Type B pancreatic cell (in vitro differentiated cells): Measurements from ENCODE around the gene PRKAR2B. TPM values are rescaled to one million over a fixed set of nuclear protein-coding genes. Genes with fewer than 3 reads are reported as not detected.
"Not testable (repeated sequence)": the region's sequence is repeated elsewhere in the genome, so short reads cannot be mapped to it uniquely, and the experiment has no call there.

Experiments used
- DNase-seq: peaks from one replicate; pipeline ENCODE4 v3.0.0; 2021; ENCODE audit warnings: mixed read lengths; ENCODE audit not compliant: unreplicated experiment; ENCODE audit errors: extremely low spot score
- H3K27ac Mint-ChIP-seq: 2 replicates; pipeline ENCODE4 v1.8.0; 2021; ENCODE audit warnings: mild to moderate bottlenecking, mixed read lengths
- H3K27me3 Mint-ChIP-seq: 2 replicates; pipeline ENCODE4 v1.8.0; 2021; ENCODE audit warnings: mixed read lengths
- H3K36me3 Mint-ChIP-seq: 2 replicates; pipeline ENCODE4 v1.8.0; 2021; ENCODE audit warnings: mixed read lengths
- H3K4me1 Mint-ChIP-seq: one replicate; pipeline ENCODE4 v1.8.0; 2021; ENCODE audit warnings: mixed read lengths; ENCODE audit not compliant: unreplicated experiment
- H3K4me3 Mint-ChIP-seq: 2 replicates; pipeline ENCODE4 v1.8.0; 2021; ENCODE audit warnings: mild to moderate bottlenecking, mixed read lengths
- H3K9me3 Mint-ChIP-seq: 2 replicates; pipeline ENCODE4 v1.8.0; 2021; ENCODE audit warnings: mixed read lengths
- total RNA-seq: library from RNA; stranded (reverse); gene quantifications from 2 replicates; pipeline ENCODE4 v1.2.1, GENCODE V29; 2021; ENCODE audit warnings: low replicate concordance
- TF ChIP-seq, protein P1 (sequence below): fragments of 200-600 bp; sonication (generic); conservative IDR thresholded peaks from 2 replicates; pipeline ENCODE4 v1.5.0; 2021; ENCODE audit warnings: antibody characterized with exemption, mild to moderate bottlenecking

PRKAR2B gene
- total RNA-seq, 1 donor from 2014 or later, result 7.2 TPM

DNA sequence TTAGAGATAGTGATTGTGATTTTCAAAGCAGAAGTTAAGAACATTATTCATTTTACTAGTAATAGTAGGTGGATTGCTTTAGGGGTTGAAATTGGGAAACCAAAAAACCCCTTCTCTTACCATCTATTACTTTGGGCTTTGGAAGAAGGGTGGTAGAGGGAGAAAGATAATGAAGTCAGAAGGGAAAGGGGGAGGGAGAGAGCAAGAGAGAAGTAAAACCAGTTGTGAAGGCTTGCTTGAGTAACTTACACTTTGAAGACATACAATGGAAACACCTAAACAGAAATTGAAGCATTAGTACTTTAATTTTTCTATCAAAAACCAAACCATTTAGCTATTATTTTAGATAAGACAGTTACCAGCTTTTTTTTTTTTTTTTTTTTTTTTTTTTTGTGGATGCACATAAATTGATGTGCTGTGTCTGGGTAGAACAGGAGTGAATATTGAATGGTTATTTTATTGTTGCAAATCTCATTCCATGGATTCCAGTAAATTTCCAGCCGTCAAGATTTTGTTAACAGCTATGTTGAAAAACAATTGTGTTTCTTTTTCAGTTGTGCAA, 5.5 kb downstream of the PRKAR2B start:
- no peak for DNase-seq
- H3K27me3 Mint-ChIP-seq, result peaks cover 9% of the 10 kb centered on the region
- no peak overlapping the region for H3K27ac Mint-ChIP-seq
- H3K4me3 Mint-ChIP-seq, result no peak overlapping the region
- H3K9me3 Mint-ChIP-seq, result no peaks in the 10 kb centered on the region
- H3K36me3 Mint-ChIP-seq, result peaks cover 3% of the 10 kb centered on the region
- TF ChIP-seq, protein P1, sequence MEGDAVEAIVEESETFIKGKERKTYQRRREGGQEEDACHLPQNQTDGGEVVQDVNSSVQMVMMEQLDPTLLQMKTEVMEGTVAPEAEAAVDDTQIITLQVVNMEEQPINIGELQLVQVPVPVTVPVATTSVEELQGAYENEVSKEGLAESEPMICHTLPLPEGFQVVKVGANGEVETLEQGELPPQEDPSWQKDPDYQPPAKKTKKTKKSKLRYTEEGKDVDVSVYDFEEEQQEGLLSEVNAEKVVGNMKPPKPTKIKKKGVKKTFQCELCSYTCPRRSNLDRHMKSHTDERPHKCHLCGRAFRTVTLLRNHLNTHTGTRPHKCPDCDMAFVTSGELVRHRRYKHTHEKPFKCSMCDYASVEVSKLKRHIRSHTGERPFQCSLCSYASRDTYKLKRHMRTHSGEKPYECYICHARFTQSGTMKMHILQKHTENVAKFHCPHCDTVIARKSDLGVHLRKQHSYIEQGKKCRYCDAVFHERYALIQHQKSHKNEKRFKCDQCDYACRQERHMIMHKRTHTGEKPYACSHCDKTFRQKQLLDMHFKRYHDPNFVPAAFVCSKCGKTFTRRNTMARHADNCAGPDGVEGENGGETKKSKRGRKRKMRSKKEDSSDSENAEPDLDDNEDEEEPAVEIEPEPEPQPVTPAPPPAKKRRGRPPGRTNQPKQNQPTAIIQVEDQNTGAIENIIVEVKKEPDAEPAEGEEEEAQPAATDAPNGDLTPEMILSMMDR, result no peak
- H3K4me1 Mint-ChIP-seq, result peaks cover 16% of the 10 kb centered on the region

DNA sequence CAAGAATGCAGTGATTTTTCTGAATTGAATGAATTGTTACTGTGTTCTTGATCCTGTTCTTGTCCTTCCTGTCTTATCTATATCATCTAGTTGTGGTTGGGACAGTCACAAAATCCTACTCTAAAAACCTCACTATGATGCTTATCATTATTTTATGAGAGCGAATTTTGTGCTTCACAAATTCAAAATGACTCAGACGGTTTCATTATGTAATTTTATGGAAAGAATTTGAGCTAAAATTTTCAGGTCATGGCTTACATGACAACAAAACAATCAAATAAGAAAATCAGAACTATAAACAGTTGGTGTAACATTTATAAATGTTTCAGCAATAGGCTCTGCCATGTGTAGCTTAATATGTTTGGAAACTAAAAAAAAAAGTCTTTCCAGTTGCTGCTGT, 6.9 kb downstream of the PRKAR2B start:
- DNase-seq, result no peak
- H3K4me3 Mint-ChIP-seq, result no peak overlapping the region
- H3K9me3 Mint-ChIP-seq, result no peaks in the 10 kb centered on the region
- peaks cover 6% of the 10 kb centered on the region for H3K4me1 Mint-ChIP-seq
- peaks cover 3% of the 10 kb centered on the region for H3K36me3 Mint-ChIP-seq
- no peak overlapping the region for H3K27ac Mint-ChIP-seq
- TF ChIP-seq, protein P1, result no peak
- H3K27me3 Mint-ChIP-seq, result peaks cover 5% of the 10 kb centered on the region

DNA sequence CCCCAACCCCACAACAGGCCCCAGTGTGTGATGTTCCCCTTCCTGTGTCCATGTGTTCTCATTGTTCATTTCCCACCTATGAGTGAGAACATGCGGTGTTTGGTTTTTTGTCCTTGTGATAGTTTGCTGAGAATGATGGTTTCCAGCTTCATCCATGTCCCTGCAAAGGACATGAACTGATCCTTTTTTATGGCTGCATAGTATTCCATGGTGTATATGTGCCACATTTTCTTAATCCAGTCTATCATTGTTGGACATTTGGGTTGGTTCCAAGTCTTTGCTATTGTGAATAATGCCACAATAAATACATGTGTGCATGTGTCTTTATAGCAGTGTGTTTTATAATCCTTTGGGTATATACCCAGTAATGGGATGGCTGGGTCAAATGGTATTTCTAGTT, 10.5 kb downstream of the PRKAR2B start:
- not testable (repeated sequence) for H3K4me1 Mint-ChIP-seq, H3K4me3 Mint-ChIP-seq, H3K27ac Mint-ChIP-seq, DNase-seq, H3K27me3 Mint-ChIP-seq, H3K36me3 Mint-ChIP-seq, H3K9me3 Mint-ChIP-seq

DNA sequence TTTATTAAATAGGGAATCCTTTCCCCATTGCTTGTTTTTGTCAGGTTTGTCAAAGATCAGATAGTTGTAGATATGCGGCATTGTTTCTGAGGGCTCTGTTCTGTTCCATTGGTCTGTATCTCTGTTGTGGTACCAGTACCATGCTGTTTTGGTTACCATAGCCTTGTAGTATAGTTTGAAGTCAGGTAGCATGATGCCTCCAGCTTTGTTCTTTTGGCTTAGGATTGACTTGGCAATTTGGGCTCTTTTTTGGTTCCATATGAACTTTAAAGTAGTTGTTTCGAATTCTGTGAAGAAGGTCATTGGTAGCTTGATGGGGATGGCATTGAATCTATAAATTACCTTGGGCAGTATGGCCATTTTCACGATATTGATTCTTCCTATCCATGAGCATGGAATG, 11.6 kb downstream of the PRKAR2B start:
- not testable (repeated sequence) for DNase-seq, H3K27ac Mint-ChIP-seq, H3K27me3 Mint-ChIP-seq, H3K36me3 Mint-ChIP-seq, H3K9me3 Mint-ChIP-seq, H3K4me3 Mint-ChIP-seq, H3K4me1 Mint-ChIP-seq

DNA sequence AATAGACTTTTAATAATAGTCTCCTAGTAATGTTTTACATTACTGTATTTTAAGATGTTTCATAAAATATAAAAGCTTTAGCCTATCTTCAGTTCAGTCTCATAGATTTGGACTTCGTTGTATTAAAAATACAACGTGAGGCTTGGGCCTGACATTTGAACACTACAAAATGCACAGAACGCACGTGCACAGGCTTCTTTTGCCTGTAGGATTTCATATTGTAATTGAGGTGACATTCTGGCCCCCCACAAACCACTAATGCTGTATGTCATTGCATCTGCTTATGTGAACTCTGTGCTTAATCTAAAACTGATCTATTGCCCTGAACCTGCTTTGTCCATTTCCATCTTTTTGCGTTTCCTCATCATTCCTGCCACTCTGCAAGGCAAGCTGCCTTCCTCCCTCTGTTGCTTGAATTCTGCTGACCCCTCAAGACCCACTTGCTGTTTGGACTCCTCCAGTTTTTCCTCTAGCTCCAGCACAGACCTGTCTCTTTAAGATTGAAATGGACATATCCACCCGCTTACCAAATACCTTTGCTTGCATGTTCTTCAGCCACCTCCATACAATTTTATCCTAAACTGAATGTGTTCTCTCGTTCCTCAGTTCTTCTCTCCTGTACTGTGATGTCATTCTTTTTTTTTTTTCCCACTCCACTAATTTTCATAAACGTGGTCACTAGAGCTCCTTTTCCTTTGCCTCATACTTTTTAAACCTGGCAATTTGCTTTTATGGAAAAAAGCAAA, 12.4 kb downstream of the PRKAR2B start:
- TF ChIP-seq, protein P1, result no peak
- no peak overlapping the region for H3K27ac Mint-ChIP-seq
- DNase-seq, result no peak
- no peaks in the 10 kb centered on the region for H3K27me3 Mint-ChIP-seq
- no peaks in the 10 kb centered on the region for H3K4me1 Mint-ChIP-seq
- no peaks in the 10 kb centered on the region for H3K36me3 Mint-ChIP-seq
- no peaks in the 10 kb centered on the region for H3K9me3 Mint-ChIP-seq
- no peak overlapping the region for H3K4me3 Mint-ChIP-seq

DNA sequence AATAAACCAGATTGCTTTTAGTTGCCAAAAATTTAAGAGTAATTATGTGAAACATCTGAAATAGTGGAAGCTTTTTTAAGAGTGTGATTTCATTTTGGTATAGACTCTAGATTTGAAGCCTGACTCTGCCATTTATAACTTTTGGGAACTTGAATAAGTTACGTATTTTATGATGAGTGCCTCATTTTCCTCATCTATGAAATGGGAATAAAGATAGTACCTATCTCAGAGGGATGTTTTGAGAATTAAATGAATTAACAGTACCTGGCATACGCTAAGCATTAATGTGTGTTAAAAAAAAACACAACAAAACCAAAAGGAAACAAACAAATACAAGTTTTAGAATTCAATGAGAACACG, 12.9 kb downstream of the PRKAR2B start:
- no peak overlapping the region for H3K27ac Mint-ChIP-seq
- no peak overlapping the region for H3K4me3 Mint-ChIP-seq
- no peaks in the 10 kb centered on the region for H3K36me3 Mint-ChIP-seq
- DNase-seq, result no peak
- no peaks in the 10 kb centered on the region for H3K9me3 Mint-ChIP-seq
- H3K4me1 Mint-ChIP-seq, result no peaks in the 10 kb centered on the region
- TF ChIP-seq, protein P1, result no peak
- no peaks in the 10 kb centered on the region for H3K27me3 Mint-ChIP-seq
